NCI-H524 (cell line): ENCODE measurements around the gene DPCD.

Experiments used
- DNase-seq, 2 experiments: peaks; one replicate each; lab custom pipeline; 2025; lab: John Stamatoyannopoulos, UW

DPCD gene

DNA sequence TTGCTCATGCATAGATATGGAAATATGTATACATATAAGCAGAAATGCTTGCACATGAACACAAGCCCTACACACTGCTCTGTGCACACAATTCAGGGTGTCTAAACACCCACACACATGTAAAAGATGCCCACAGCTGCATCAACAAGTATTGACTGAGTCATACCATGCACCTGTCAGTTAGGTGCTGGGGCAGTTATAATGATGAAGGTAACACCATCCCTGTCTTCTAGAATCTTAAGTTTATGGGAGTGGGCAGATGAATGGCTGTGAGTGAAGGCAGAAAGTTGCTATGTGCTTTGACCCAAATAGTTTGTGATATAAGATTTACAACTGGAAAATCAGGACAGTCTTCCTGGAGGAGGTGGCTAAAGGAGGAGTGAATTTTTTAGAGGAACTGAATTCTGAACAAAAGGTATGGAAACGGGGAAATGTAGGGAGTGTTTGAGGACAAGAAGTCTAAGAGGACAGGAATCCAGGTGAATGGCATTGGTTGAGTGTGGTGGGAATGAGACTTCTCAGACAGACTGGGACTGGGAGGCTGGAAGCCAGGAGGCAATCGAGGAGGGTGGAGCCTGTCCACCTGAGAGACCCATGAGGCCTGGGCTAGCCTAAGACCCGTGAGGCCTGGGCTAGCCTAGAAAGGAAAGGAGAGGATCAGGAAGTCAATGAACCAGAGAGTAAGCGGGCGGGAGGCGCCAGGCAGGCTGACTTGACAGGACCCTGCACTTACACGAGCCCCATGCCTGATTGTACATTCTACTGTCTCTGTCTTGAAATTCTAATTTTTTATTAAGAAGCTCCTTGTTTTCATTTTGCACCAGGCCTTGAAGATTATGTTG lies 20.7 kb upstream of the DPCD start:
- no peak for DNase-seq

- no peak for DNase-seq
Observed at GRCh38 chr10:101568054-101568745, 19.9 kb upstream of the DPCD start.

DNA sequence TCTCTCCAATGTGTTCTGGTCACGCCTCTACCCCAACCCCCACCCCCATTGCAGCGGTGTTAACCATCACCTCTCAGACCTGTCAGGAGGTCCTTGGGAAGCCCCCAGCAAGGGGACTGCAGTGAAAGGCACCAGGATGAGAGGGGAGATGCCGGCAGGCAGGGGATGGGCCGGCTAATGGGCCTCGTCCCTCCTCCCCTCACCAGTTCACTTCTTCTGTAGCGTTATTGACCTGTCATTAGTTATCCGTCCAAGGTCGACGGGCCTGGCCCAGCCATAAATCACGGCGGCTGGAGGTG lies 18.8 kb upstream of the DPCD start:
- no peak for DNase-seq

GRCh38 chr10:101569622-101570427 lies 18.3 kb upstream of the DPCD start:
- peak; percentile 7 to 26 for DNase-seq

DNA sequence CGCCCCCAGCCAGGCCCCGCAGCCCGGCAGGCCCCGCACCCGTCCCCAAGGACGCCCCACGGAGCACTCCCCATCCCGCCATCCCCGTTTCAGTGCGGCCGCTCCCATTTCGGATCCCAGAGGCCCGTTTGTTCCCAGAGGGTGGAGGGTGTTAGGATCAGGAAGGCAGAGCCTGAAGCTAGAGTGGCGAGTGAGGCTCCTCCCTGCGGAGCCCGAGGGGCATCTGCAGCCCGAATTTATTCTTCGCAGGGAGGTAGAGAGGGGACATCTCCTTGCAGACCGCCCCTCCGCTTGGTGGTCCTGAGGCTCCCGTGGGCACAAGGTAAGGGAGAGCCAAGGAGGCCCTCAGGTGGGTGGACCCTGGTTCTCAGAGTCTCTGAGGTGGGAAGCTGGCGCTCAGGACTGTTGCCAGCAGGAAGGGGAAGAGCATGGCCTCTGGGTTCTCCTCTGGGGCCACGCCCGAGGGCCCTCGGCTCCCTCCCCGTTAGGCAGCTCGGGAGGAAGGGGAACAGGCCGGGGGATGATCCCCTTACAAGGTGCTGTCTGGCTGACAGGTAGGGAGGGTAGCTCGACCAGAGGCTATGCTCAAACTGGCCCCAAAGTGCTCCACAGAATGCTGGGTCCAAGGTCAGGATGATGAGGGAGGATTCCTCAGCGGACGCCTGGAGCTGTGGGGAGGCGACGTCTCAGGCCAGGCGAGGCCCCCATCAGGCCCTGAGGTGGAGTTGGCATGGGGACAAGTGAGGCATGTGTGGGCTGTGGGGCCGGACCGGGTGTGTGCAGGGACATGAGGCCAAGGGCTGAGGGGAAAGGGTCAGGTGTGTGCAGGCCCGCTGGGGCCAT lies 17.5 kb upstream of the DPCD start:
- DNase-seq: peak in 1 of 2 experiments; percentile 27

DNA sequence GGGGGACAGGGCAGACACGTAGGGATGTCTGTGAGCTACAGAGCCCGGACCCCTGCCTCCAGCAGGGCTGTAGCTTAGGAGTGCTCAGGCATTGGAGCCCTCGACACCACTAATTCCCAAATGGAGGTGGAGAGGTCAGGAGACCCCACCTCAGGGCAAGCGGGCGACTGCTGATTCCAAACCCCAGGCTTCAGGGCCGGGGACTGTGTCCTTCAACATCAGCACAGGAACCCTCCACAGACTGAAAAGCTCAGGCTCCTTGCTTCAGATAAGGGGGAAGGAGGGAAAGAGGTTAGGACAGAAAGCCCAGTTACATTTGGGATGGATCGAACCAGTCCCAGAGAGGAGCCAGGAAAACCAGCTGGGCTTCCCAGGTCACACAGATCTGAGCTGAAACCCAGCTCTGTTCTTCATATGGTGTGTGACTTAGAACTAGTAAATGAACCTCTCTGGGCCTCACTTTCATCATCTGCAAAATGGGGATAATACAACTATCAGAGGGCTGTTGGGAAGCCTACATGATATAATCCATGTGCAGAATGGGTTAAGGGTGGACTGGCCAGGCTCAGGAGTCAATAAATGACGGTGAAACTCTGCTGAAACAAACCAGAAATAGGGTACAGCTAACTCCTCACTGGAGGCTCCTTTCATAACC lies 16.7 kb upstream of the DPCD start:
- no peak for DNase-seq

DNA sequence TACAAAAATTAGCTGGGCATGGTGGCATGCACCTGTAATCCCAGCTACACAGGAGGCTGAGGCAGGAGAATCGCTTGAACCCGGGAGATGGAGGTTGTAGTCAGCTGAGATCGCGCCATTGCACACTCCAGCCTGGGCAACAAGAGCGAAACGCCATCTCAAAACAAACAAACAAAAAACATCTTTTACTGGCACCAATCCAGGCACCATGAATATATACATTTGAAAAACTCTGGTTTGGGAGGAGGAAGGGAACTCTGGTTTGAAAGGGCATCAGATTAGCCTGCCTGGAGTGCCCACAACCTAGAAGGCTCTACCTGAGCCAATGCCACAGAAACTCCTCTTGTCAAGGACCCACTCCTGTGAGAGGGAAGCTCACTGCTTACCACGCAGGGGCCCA lies 16.0 kb upstream of the DPCD start:
- DNase-seq: no peak

DNA sequence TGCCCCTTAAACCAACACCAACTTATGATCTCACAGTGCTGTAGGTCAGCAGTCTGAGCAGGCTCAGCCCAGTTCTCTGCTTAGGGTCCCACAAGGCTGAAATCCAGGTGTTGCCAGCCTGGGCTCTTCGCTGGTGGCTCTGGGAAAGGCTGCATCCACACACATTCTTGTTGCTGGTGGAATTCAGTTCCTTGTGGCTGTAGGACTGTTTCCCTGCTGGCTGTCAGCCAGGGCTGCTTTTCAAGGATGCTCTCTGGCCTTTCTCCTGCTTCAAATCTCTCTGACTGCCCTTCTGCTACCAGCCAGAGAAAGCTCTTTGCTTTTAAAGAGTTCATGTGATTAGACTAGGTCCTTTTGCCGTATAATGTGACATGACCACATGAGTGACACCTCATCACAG lies 15.3 kb upstream of the DPCD start:
- DNase-seq: no peak

DNA sequence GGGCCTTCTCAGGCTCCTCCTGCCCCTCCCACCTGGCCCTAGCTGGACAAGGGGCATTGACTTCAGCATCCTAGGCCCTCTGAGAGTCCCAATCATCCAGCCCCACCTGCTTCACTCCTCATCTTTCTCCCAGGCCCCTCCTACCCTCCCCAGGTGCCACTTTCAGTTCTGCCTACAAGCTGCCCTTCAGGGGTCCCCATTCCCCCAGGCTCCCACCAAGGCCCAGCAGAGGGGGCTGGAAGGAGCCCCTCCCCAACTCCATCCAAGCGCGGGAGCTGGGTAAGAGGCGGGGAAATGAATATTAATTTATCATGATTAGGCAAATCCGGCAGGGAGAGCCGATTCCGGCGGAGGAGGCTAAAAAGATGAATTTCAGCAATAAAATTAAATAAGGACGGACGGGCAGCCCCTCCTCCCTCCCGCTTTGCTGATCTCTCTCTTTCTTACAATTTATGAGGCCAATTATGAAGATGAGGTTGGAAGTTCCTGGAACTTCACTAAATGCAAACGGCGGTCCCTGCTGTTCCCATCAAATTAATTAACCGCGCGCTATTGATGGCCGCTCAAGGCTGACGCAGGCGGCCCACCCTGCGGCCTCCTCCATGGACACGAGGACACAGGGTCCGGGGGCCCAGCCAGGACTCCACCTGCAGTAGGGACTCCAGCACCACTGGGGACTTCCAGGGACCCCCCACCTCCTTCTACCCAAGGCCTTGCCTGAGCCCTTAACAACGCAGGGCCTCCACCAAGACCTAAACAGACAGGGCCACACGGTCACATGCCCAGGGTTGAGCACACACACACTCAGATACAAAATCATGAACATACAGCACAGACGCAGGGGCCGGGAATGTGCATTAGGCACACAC lies 14.0 kb upstream of the DPCD start:
- no peak for DNase-seq

DNA sequence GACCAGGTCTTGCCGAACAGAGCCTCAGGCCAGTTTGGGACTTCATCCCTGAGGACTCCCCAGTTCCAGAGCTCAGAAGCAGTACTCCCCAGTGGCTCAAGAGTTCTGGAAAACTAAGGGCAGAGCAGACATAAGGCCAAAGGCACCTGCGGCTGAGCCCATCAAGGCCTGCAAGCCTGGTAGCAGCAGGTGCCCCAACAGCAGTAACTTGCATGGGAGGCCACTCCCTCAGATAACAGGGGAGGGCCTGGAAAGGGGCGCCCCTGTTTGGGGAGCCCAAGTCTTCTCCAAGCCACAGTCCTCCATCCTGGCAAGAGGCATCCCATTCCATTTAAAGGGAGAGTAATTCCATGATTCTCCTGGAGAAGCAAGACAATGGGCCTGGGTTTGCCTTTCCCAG lies 13.0 kb upstream of the DPCD start:
- DNase-seq: no peak

DNA sequence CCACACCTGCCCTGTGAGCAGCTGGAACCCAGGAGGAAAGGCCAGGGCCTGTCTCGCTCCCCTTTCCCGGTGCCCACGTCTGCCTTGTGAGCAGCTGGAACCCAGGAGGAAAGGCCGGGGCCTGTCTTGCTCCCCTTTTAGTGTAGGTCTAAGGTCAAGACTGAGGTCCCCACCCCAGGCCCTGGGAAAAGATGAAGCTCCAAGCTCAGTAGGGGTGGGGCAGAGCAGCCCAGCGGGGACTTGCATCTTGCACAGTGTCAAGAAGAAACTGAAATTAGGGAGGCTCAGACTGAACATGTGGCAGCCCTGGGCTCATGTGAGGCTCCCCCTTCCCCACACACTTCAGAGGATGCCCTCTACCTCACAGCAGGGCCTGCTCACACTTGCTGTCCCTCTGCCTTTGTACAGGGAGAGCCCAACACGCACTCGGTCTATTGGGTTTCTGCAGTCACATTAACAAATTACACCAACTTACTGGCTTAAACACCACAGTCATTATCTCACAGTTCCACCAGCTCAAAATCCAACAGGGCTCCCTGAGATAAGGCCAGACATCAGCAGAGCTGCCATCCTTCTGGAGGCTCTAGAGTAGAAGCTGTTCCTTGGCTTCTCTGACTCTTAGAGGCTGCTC lies 12.4 kb upstream of the DPCD start:
- DNase-seq: no peak

DNA sequence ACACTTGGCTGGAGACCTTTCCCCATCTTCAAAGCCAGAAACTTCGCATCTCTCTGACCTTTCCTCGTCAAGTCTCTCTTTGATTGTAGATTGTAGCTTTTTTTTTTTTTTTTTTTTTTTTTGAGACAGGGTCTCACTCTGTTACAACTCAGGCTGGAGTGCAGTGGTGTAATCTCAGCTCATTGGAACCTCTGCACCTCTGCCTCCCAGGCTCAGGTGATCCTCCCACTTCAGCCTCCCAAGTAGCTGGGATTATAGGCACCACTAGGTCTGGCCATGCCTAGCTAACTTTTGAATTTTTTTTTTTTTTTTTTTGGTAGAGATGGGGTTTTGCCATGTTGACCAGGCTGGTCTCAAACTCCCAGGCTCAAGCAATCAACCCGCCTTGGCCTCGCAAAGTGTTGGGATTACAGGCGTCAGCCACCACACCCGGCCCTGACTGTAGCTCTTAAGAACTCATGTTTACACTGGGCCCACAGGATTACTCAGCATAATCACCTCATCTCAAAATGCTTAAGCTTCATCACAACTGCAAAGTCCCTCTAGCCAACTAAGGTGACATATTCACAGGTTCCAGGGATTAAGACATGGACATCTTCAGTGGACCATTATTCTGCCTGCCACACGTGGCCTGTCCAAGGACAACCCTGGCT lies 11.8 kb upstream of the DPCD start:
- DNase-seq: no peak

DNA sequence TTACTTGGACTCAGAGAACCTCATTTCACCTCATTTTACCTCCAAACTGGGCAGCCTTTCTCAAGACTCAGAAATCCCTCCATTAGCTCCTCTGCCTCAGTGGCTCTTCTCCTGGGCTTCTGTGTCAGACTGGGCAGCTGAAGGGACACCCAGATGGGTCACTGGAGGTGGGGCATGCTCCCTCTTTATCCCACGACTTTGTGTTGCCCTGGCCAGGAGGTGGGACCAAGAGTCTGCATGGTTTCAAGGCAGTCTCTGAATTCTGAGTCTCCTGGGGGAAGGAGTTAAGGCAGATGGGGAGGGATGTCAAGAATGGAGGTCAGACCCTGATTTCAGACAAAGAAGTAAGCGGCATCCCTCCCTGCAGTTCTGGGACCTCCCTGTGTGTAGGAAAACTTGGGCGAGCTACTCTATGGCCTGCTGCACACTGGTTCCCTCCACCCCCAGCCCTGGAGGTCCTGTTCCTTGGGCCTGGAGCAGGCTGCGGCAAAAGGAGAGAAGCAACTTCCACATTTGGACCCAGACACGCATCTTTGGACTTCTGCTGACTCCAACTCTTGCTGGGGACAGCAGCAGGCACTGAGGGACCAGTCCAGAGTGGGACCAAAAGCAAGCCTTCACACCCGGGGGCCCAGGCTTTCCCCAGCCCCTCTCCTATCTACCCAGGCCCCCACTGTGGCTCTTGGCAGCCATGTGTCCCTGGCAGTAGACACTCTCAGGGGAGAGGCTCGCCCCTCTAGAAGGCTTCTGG lies 10.8 kb upstream of the DPCD start:
- no peak for DNase-seq

GRCh38 chr10:101578192-101578591 lies 9.9 kb upstream of the DPCD start:
- DNase-seq: no peak

DNA sequence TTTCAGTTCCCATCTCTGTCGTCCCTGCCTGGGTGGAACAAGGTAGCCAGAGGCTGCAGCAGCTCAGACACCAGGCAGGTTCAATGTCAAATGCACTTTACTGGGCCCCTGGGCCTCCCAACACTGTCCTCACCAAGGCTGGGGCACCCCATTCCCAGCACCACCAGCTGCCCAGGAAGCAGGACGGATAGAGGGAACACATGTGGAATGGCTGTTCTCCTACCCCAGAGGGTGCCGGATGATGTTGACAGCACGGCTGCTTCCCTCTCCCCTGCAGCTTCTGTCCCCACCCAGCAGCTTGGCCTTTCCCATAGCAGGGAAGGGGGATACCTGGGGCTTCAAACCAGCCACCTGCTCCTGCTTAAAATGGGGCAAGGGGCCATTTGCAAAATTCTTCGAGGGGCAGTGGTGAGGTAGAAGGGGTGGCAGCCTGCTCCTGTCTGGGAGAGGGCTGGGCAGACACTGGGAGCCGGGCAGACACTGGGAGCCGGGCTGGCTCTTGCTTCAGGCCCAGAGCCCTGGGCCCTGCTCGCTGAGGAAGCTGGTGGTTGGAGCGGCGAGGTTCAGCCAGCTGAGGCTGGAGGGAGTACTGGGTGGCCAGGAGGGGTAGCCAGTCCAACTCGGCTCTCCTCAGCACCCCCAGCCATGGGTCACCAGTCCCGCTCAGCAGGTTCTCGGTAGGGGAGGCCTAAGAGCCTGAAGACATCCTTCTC lies 9.2 kb upstream of the DPCD start:
- DNase-seq: no peak

GRCh38 chr10:101579516-101579870 lies 8.6 kb upstream of the DPCD start:
- no peak for DNase-seq

DNA sequence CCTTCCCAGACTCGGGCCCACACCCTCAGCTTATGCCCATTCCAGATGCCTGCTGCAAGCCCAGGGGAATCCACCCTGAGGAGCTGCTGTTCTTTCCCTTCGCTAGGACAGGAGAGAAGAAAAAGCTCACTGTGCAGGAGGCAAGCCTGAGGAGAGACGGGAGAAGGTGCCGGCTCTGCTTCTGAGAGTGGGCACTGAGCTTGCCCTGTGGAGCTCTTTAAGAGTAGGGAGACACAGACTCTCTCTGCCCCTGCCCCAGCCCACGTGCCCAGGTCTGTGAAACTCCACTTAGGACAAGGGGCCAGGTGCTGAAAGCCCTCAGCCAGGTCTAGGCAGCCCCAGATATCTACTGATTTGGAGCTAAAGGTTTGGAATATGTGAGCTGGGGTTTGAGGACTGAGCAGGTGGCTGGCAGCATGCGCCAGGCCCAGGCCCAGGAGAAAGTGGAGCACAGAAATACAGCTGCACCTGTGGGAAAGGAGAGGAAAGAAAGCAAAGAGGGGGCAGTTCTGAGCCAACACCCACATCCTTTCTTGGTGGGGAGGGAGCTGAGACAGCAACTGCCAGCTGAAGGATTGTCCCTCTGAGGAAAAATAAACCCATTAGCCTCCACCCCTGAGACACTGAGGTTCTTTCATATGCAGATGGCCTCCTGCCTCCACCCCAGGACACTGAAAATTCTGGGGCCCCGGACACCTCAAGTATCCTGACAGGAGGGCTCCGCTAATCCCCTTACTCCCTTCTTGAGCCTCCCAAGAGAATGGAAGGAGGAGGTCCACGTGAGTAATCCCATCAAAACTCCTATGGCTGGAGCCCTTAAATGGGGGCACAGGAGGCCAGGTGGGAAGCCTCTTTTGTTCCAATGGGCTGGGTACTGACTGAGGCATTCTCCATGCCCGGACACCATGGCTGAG lies 7.4 kb upstream of the DPCD start:
- no peak for DNase-seq
